Heart left ventricle (tissue), 13 donors: ENCODE results near the gene PIK3R1.

Experiments
- POLR2A ChIP-seq, 2 donors: fragments of 450-650 bp; IDR thresholded peaks; one replicate each; pipeline ENCODE4 v1.6.1; 2017; ENCODE audit warnings: antibody characterized with exemption in 2 of 2, mild to moderate bottlenecking in 2 of 2, moderate library complexity in 2 of 2
- TF ChIP-seq, protein P1 (sequence below), 12 donors: fragments of 200-600 bp; sonication (generic) in 4 of 12; IDR thresholded peaks; one replicate each; pipeline versions ENCODE4 v1.5.0 to v1.8.0; 2018 to 2022; ENCODE audit warnings: antibody characterized with exemption in 12 of 12, mild to moderate bottlenecking in 5 of 12
- donor health status: ischemic (EF 13 %, LVEDD 7.1; RV severe dilation, severe dysfunction).
- donor health status: DM: no; HTN: yes; CAD: no.
- donor health status: DM: no; HTN: no; CAD: no.
- donor health status: ischemic (EF 25% LVEDD 6.9; RV normal size, moderate dysfunction).
- donor health status: ischemic (EF 25% LVEDD 5.7; RV mildly dilated, moderate dysfunction).
- donor health status: ischemic (EF 35%, LVEDD 5.7; RV mildly dilated, moderate dysfunction).
- donor health status: nonischemic (EF 11% LVEDD 7.7; RV severe dilation, severe dysfunction).
- donor health status: DM: yes; HTN: yes; CAD: no.
- donor health status: PGD.
- donor health status: ischemic (EF 29% LVEDD 5.4; RV normal size, mild dysfunction).
- donor health status: nonischemic (EF 23%, LVEDD 6.1; RV moderate dilation, normal function).

DNA sequence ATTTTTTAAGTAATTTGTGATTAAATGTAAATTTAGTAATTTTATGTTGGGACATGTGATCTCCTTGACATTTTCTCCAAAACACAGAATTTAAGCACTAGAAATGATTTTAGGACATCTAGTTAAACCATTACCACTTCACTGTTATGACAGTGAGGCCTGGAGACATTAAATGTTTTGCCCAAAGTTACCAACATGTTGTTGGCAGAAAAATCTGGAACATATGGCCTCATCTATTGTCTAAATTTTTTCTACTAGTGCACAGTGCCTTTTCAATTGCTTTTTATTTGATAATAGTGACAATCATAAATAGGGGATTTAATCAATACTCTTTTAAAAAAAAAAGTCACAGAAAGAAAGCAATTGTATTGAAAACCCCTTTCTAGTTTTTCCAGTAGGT lies 45.6 kb downstream of the PIK3R1 start:
- TF ChIP-seq, protein P1, sequence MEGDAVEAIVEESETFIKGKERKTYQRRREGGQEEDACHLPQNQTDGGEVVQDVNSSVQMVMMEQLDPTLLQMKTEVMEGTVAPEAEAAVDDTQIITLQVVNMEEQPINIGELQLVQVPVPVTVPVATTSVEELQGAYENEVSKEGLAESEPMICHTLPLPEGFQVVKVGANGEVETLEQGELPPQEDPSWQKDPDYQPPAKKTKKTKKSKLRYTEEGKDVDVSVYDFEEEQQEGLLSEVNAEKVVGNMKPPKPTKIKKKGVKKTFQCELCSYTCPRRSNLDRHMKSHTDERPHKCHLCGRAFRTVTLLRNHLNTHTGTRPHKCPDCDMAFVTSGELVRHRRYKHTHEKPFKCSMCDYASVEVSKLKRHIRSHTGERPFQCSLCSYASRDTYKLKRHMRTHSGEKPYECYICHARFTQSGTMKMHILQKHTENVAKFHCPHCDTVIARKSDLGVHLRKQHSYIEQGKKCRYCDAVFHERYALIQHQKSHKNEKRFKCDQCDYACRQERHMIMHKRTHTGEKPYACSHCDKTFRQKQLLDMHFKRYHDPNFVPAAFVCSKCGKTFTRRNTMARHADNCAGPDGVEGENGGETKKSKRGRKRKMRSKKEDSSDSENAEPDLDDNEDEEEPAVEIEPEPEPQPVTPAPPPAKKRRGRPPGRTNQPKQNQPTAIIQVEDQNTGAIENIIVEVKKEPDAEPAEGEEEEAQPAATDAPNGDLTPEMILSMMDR (IDR thresholded peaks at IDR 0.05): no peak
- no peak for TF ChIP-seq POLR2A (IDR thresholded peaks at IDR 0.05)
